Subcutaneous adipose tissue (tissue), 4 donors: ENCODE measurements around the gene CARD11. TPM values are rescaled to one million over a fixed set of nuclear protein-coding genes. Genes with fewer than 3 reads are reported as not detected.

Source experiments
- CTCF ChIP-seq: fragments of 450-650 bp; IDR thresholded peaks from one replicate; pipeline ENCODE4 v1.5.1; 2016; ENCODE audit warnings: low read depth, mild to moderate bottlenecking, control low read depth, antibody characterized with exemption, moderate library complexity
- total RNA-seq, 4 donors: library from RNA; depleted of rRNA; stranded (reverse); fragments of >200 nt; gene quantifications; one replicate each; pipeline ENCODE4 v1.1.0, GENCODE V29; 2016

CARD11 gene
- total RNA-seq, 4 donors from 2014 or later: 0.57 to 1.2 (median 0.77) TPM

- no peak for TF ChIP-seq CTCF
These were observed 178.5 kb downstream of the CARD11 start for GRCh38 chr7:2864999-2865670.

GRCh38 chr7:2864204-2864985 lies 179.3 kb downstream of the CARD11 start:
- TF ChIP-seq CTCF: no peak

- no peak for TF ChIP-seq CTCF
These were observed 180.1 kb downstream of the CARD11 start for GRCh38 chr7:2863461-2864066.

GRCh38 chr7:2862831-2863361 lies 180.8 kb downstream of the CARD11 start:
- no peak for TF ChIP-seq CTCF

- no peak for TF ChIP-seq CTCF
These were observed 182.2 kb downstream of the CARD11 start for GRCh38 chr7:2861509-2861908.

GRCh38 chr7:2860627-2861133 lies 183.0 kb downstream of the CARD11 start:
- TF ChIP-seq CTCF: no peak

- no peak for TF ChIP-seq CTCF
These were observed 183.7 kb downstream of the CARD11 start for GRCh38 chr7:2859952-2860351.
